Tibial artery (tissue), 4 donors: Measurements from ENCODE around the gene FOXG1.

ENCODE experiments used
- DNase-seq, 2 donors: peaks; one replicate each; pipeline ENCODE4 v3.0.0-alpha.2; 2019
- H3K27ac ChIP-seq, 2 donors: fragments of 200-600 bp; sonication (generic) in 1 of 2; 1 replicate in 1 of 2; 2 replicates in 1 of 2; pipeline ENCODE4 v1.5.1; 2018 to 2019; ENCODE audit warnings: mild to moderate bottlenecking in 1 of 2
- H3K27me3 ChIP-seq, 2 donors: fragments of 200-600 bp; sonication (generic) in 1 of 2; one replicate each; pipeline versions ENCODE4 v1.5.1 to v1.6.0; 2016 to 2019
- H3K36me3 ChIP-seq, 3 donors: fragments of 200-600 bp; sonication (generic) in 2 of 3; one replicate each; pipeline ENCODE4 v1.5.1; 2016 to 2019; ENCODE audit warnings: mild to moderate bottlenecking in 2 of 3
- H3K4me1 ChIP-seq, 4 donors: fragments of 200-600 bp; sonication (generic) in 2 of 4; 1 replicate in 3 of 4; 2 replicates in 1 of 4; pipeline ENCODE4 v1.5.1; 2016 to 2019
- H3K4me3 ChIP-seq, 2 donors: fragments of 200-600 bp; sonication (generic) in 1 of 2; 1 replicate in 1 of 2; 2 replicates in 1 of 2; pipeline ENCODE4 v1.5.1; 2018 to 2019; ENCODE audit warnings: mild to moderate bottlenecking in 2 of 2
- H3K9me3 ChIP-seq, 3 donors: fragments of 200-600 bp; sonication (generic) in 1 of 3; one replicate each; pipeline ENCODE4 v1.5.1; 2016 to 2019
- CTCF ChIP-seq, 2 experiments: fragments of 200-600 bp in 1 of 2; fragments of 450-650 bp in 1 of 2; IDR thresholded peaks; one replicate each; pipeline ENCODE4 v1.5.1; 2017 to 2019; ENCODE audit warnings: antibody characterized with exemption in 2 of 2, mild to moderate bottlenecking in 1 of 2, moderate library complexity in 1 of 2
- intact Hi-C: fragments of 100-400 bp; cut with DNase I; formaldehyde crosslinking; loops from one replicate; pipeline ENCODE4 v1.15.0; 2023; ENCODE audit warnings: low total_unique reads

FOXG1 gene

GRCh38 chr14:28755884-28756268 lies 10.7 kb upstream of the FOXG1 start:
- Histone ChIP-seq H3K36me3 (no peaks in the 10 kb centered on the region), H3K9me3 (no peaks in the 10 kb centered on the region), H3K27ac (no peak overlapping the region), H3K27me3 (peaks cover 0 to 76% of the 10 kb centered on the region in 2 donors), H3K4me1 (peaks cover 0 to 25% (median 13%) of the 10 kb centered on the region in 4 donors), H3K4me3 (no peak overlapping the region)
- intact Hi-C loops = no loop called here
- no peak for TF ChIP-seq CTCF (IDR thresholded peaks at IDR 0.05)
- DNase-seq = no peak

- intact Hi-C loops = no loop called here
- Histone ChIP-seq H3K4me1 (peaks cover 0 to 25% (median 13%) of the 10 kb centered on the region in 4 donors), H3K4me3 (no peak overlapping the region), H3K36me3 (no peaks in the 10 kb centered on the region), H3K27me3 (peaks cover 0 to 81% of the 10 kb centered on the region in 2 donors), H3K27ac (no peak overlapping the region), H3K9me3 (no peaks in the 10 kb centered on the region)
- DNase-seq = no peak
- TF ChIP-seq CTCF (IDR thresholded peaks at IDR 0.05) = no peak
Observed at GRCh38 chr14:28756269-28756883, 10.2 kb upstream of the FOXG1 start.

GRCh38 chr14:28756884-28757570 lies 9.6 kb upstream of the FOXG1 start:
- Histone ChIP-seq H3K4me1 (peaks cover 0 to 25% (median 13%) of the 10 kb centered on the region in 4 donors), H3K9me3 (no peaks in the 10 kb centered on the region), H3K4me3 (no peak overlapping the region), H3K27ac (no peak overlapping the region), H3K36me3 (no peaks in the 10 kb centered on the region), H3K27me3 (peaks cover 0 to 86% of the 10 kb centered on the region in 2 donors)
- no peak for TF ChIP-seq CTCF (IDR thresholded peaks at IDR 0.05)
- no peak for DNase-seq
- intact Hi-C loops = no loop called here

GRCh38 chr14:28757786-28758185 lies 8.8 kb upstream of the FOXG1 start:
- H3K4me1 ChIP-seq = peaks cover 0 to 25% (median 13%) of the 10 kb centered on the region in 4 donors
- H3K4me3 ChIP-seq = no peak overlapping the region
- H3K9me3 ChIP-seq = no peaks in the 10 kb centered on the region
- no peak overlapping the region for H3K27ac ChIP-seq
- TF ChIP-seq CTCF (IDR thresholded peaks at IDR 0.05) = no peak
- peaks cover 0 to 92% of the 10 kb centered on the region in 2 donors for H3K27me3 ChIP-seq
- H3K36me3 ChIP-seq = no peaks in the 10 kb centered on the region
- intact Hi-C loops = no loop called here
- DNase-seq = no peak

GRCh38 chr14:28758253-28758884 lies 8.2 kb upstream of the FOXG1 start:
- no peak for TF ChIP-seq CTCF (IDR thresholded peaks at IDR 0.05)
- Histone ChIP-seq H3K27ac (no peak overlapping the region), H3K36me3 (no peaks in the 10 kb centered on the region), H3K27me3 (peaks cover 0 to 95% of the 10 kb centered on the region in 2 donors), H3K4me3 (no peak overlapping the region), H3K4me1 (peaks cover 0 to 25% (median 13%) of the 10 kb centered on the region in 4 donors), H3K9me3 (no peaks in the 10 kb centered on the region)
- intact Hi-C loops = no loop called here
- no peak for DNase-seq
